BLaER1 (cell line): ENCODE data around the gene LSM12.
A peak's percentile ranks its signal among the peaks of the same experiment; 100 is the strongest.

Source experiments
- H3K27ac ChIP-seq: shearing (Covaris generic); formaldehyde crosslinking; 2 replicates; pipeline ENCODE4 v1.8.1; 2022
- H3K27me3 ChIP-seq: shearing (Covaris generic); formaldehyde crosslinking; 2 replicates; pipeline ENCODE4 v1.8.1; 2022
- H3K36me3 ChIP-seq: shearing (Covaris generic); formaldehyde crosslinking; 2 replicates; pipeline ENCODE4 v1.8.1; 2022
- H3K4me1 ChIP-seq: shearing (Covaris generic); formaldehyde crosslinking; 2 replicates; pipeline ENCODE4 v1.8.1; 2022
- H3K4me2 ChIP-seq: shearing (Covaris generic); formaldehyde crosslinking; 2 replicates; pipeline ENCODE4 v1.8.1; 2022
- H3K4me3 ChIP-seq: shearing (Covaris generic); formaldehyde crosslinking; 2 replicates; pipeline ENCODE4 v1.8.1; 2022
- H3K9ac ChIP-seq: shearing (Covaris generic); formaldehyde crosslinking; 2 replicates; pipeline ENCODE4 v1.8.1; 2022
- H3K9me3 ChIP-seq: shearing (Covaris generic); formaldehyde crosslinking; 2 replicates; pipeline ENCODE4 v1.8.1; 2022
- H4K20me1 ChIP-seq: shearing (Covaris generic); formaldehyde crosslinking; 2 replicates; pipeline ENCODE4 v1.8.1; 2022
- Cebpa-rat ChIP-seq: shearing (Covaris generic); IDR thresholded peaks from 2 replicates; pipeline ENCODE4 v1.8.1; 2022

LSM12 gene

GRCh38 chr17:44077595-44077909 lies 11.1 kb upstream of the LSM12 start:
- Histone ChIP-seq H4K20me1 (peaks cover 61% of the 10 kb centered on the region), H3K4me1 (peaks cover 47% of the 10 kb centered on the region), H3K4me3 (no peak overlapping the region), H3K9ac (0 out of 2 replicates have a peak overlapping the region, but pooled peaks have one; percentile 25), H3K27me3 (no peaks in the 10 kb centered on the region), H3K36me3 (peaks cover 97% of the 10 kb centered on the region), H3K27ac (peak overlapping the region; percentile 45), H3K9me3 (no peaks in the 10 kb centered on the region), H3K4me2 (peak overlapping the region; percentile 3; the same call in 1 of the 2 replicates)
- TF ChIP-seq Cebpa-rat: no peak

DNA sequence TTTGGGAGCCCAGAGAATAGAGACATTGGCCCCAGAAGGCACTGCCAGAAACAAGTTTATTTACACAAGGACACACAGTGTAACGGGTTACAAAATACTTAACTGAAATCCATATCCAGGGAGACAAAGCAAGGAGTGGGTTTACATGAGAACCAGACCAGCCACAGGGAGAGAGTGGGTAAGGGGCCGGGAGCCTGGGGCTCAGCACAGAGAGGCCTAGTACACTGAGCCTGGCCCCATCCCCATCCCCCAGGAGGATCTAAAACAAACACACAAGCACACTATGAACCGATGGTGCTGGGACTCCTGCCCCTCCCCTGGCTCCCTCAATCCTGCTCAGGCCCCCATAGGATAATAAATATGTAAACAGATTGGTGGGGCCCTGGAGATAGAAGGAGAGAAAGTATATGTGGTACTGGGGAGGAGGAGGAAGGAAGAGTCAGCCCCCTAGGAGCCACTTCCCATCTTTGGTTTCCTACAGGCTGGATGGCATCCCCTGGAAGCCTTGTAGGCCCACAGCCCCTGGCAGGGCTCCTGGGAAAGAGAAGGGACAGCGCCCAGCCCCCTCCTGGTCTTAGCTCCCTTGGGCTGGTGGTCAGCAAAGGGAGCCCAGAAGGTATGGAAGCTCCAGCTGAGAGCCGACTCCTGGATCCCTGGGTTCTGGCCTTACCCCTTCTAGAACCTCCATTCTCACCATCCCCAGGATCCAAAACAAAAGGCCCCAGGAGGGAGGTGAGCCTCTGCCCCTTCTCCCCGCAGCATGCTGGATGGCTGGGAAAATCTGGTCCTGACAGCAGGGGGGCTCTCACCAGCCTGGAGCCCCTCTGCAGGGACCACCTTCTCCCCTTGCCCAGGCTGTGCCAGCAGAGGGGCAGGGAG lies 10.5 kb upstream of the LSM12 start:
- H3K4me1 ChIP-seq: peaks cover 53% of the 10 kb centered on the region
- no peak overlapping the region for H3K4me3 ChIP-seq
- H3K9me3 ChIP-seq: no peaks in the 10 kb centered on the region
- peak overlapping the region; percentile 45 for H3K27ac ChIP-seq
- no peaks in the 10 kb centered on the region for H3K27me3 ChIP-seq
- H4K20me1 ChIP-seq: peaks cover 55% of the 10 kb centered on the region
- peaks cover 91% of the 10 kb centered on the region for H3K36me3 ChIP-seq
- H3K4me2 ChIP-seq: peak overlapping the region; percentile 3; the same call in 1 of the 2 replicates
- peak overlapping the region; percentile 25; the same call in 1 of the 2 replicates for H3K9ac ChIP-seq
- TF ChIP-seq Cebpa-rat: no peak

DNA sequence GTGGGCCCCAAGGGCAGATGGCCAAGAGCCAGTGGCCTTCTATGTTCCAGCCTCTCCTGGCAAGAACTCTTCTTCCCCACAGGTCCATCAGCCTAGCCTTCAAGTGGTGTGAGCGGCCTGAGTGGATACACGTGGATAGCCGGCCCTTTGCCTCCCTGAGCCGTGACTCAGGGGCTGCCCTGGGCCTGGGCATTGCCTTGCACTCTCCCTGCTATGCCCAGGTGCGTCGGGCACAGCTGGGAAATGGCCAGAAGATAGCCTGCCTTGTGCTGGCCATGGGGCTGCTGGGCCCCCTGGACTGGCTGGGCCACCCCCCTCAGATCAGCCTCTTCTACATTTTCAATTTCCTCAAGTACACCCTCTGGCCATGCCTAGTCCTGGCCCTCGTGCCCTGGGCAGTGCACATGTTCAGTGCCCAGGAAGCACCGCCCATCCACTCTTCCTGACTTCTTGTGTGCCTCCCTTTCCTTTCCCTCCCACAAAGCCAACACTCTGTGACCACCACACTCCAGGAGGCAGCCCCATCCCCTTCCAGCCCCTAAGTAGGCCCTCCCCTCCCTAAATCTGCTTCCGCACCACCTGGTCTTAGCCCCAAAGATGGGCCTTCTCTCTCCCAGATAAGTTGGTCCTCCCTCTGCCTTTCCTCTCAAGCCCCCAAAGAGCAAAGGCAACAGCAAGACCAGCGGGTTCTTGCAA lies 9.3 kb upstream of the LSM12 start:
- Histone ChIP-seq H3K9me3 (no peaks in the 10 kb centered on the region), H3K9ac (no peak overlapping the region), H3K27me3 (no peaks in the 10 kb centered on the region), H3K4me1 (peaks cover 59% of the 10 kb centered on the region), H3K4me3 (no peak overlapping the region), H4K20me1 (peaks cover 49% of the 10 kb centered on the region), H3K27ac (peak overlapping the region; percentile 45; the same call in 1 of the 2 replicates), H3K4me2 (no peak overlapping the region), H3K36me3 (peaks cover 79% of the 10 kb centered on the region)
- TF ChIP-seq Cebpa-rat: no peak

DNA sequence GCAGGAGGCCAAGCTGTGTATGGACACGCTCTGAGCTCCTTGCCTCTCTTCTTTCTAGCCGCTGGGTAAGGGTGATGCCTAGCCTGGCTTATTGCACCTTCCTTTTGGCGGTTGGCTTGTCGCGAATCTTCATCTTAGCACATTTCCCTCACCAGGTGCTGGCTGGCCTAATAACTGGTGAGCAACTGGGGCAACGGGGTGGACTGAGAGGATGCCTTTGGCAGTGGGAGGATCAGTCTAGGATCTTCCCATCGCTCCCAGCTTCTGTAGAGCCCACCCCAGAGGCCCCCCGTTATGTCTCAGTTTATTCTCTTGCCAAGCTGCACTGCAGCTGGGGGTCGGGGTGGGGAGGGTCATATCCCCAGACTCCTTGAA lies 8.4 kb upstream of the LSM12 start:
- no peak overlapping the region for H3K9ac ChIP-seq
- H3K36me3 ChIP-seq: peaks cover 71% of the 10 kb centered on the region
- no peak for TF ChIP-seq Cebpa-rat
- no peak overlapping the region for H3K4me2 ChIP-seq
- peaks cover 55% of the 10 kb centered on the region for H3K4me1 ChIP-seq
- H3K27ac ChIP-seq: no peak overlapping the region
- H3K4me3 ChIP-seq: no peak overlapping the region
- no peaks in the 10 kb centered on the region for H3K27me3 ChIP-seq
- H4K20me1 ChIP-seq: peaks cover 41% of the 10 kb centered on the region; the same call in 1 of the 2 replicates
- no peaks in the 10 kb centered on the region for H3K9me3 ChIP-seq

DNA sequence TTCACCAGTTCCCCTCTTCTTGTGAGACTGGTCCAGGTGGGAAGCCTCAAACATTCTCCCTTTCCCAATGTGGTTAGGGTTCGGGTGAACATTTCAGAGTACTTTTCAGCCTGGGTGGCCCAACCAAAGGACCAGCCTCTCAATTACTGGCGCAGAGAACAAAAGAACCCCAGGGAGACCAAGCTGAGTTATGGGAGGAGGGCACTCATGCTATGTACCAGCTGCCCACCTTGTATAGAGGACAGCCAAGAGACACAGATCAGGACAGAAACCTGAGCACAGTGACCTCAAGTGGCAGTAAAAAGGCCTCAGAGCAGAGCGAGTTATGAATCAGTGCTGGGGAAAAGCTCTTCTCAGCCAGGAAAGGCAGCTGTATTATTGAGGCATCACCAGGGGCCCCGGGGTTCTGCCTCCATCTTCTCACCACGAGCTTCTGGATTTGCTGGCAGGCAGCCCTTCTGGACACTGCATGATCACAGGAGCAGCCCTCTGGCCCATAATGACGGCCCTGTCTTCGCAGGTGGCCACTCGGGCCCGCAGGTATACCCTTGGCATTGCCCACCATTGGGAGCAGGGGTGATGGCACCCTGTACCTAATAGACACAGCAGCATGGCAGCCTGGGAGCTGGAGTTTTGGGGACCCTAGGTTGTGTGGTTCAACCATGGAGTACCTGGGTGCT lies 7.9 kb upstream of the LSM12 start:
- H3K36me3 ChIP-seq: peaks cover 66% of the 10 kb centered on the region
- H3K27ac ChIP-seq: peak overlapping the region; percentile 2; the same call in 1 of the 2 replicates
- H3K9me3 ChIP-seq: no peaks in the 10 kb centered on the region
- peaks cover 57% of the 10 kb centered on the region for H3K4me1 ChIP-seq
- no peak for TF ChIP-seq Cebpa-rat
- no peak overlapping the region for H3K4me2 ChIP-seq
- H3K9ac ChIP-seq: peak overlapping the region; percentile 18; the same call in 1 of the 2 replicates
- peaks cover 37% of the 10 kb centered on the region; the same call in 1 of the 2 replicates for H4K20me1 ChIP-seq
- H3K4me3 ChIP-seq: no peak overlapping the region
- no peaks in the 10 kb centered on the region for H3K27me3 ChIP-seq

- Histone ChIP-seq H3K9ac (peak overlapping the region; percentile 89), H4K20me1 (peaks cover 13% of the 10 kb centered on the region; the same call in 1 of the 2 replicates), H3K4me2 (peak overlapping the region; percentile 95), H3K4me3 (peak overlapping the region; percentile 80), H3K9me3 (no peaks in the 10 kb centered on the region), H3K27ac (peak overlapping the region; percentile 90), H3K36me3 (peaks cover 40% of the 10 kb centered on the region), H3K4me1 (peaks cover 57% of the 10 kb centered on the region), H3K27me3 (no peaks in the 10 kb centered on the region)
- TF ChIP-seq Cebpa-rat: no peak
Measured at GRCh38 chr17:44071772-44072171, 5.3 kb upstream of the LSM12 start.

GRCh38 chr17:44071198-44071520 lies 4.7 kb upstream of the LSM12 start:
- Histone ChIP-seq H4K20me1 (peaks cover 7% of the 10 kb centered on the region; the same call in 1 of the 2 replicates), H3K9ac (peak overlapping the region; percentile 89), H3K4me3 (peak overlapping the region; percentile 80), H3K27me3 (no peaks in the 10 kb centered on the region), H3K9me3 (no peaks in the 10 kb centered on the region), H3K27ac (peak overlapping the region; percentile 90), H3K4me1 (peaks cover 52% of the 10 kb centered on the region), H3K36me3 (peaks cover 33% of the 10 kb centered on the region), H3K4me2 (peak overlapping the region; percentile 95)
- no peak for TF ChIP-seq Cebpa-rat

DNA sequence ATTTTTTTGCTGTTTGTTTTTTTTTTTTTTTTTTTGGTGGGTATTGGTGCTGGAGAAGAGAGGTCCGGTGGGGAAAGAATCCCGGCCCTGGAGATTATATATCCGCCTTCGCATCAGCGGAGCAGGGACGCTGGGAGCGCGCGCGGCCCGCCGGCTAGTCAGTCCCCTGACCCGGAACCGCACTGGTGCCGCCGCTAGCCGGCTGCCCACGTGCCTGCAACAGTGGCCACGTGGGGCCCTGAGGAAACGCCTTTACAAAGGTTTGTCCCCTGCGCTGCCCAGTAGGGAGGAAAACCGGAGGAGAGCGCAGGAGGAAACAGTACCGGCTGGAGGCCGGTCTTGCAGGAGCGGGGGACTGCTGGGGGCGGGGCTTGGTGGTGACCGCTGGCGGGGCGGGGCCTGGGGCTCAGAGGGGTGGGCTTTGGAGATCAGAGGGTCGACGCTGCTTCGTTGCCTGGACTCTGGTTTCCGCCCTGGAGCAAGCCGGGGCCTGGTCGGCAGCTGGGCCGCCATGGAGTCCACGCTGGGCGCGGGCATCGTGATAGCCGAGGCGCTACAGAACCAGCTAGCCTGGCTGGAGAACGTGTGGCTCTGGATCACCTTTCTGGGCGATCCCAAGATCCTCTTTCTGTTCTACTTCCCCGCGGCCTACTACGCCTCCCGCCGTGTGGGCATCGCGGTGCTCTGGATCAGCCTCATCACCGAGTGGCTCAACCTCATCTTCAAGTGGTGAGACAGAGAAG lies 4.2 kb upstream of the LSM12 start, which contains the start of gene G6PC3:
TSS of gene G6PC3 (plus strand) at position 281 of the 743 bp plus-strand sequence. CDS start at position 512, 231 bp downstream.
- H3K27ac ChIP-seq: peak within 1 kb of the TSS; percentile 90
- H3K9ac ChIP-seq: peak within 1 kb of the TSS; percentile 89
- peaks cover 50% of the 10 kb centered on the region for H3K4me1 ChIP-seq
- no peaks in the 10 kb centered on the region for H3K27me3 ChIP-seq
- H3K36me3 ChIP-seq: peaks cover 28% of the 10 kb centered on the region
- no peak for TF ChIP-seq Cebpa-rat
- H3K9me3 ChIP-seq: no peaks in the 10 kb centered on the region
- H3K4me3 ChIP-seq: peak within 1 kb of the TSS; percentile 80
- H3K4me2 ChIP-seq: peak within 1 kb of the TSS; percentile 95
- H4K20me1 ChIP-seq: peaks cover 10% of the 10 kb centered on the region

GRCh38 chr17:44069974-44070454 lies 3.5 kb upstream of the LSM12 start:
- H3K36me3 ChIP-seq: peaks cover 22% of the 10 kb centered on the region
- H3K27ac ChIP-seq: peak overlapping the region; percentile 90
- H3K4me3 ChIP-seq: peak overlapping the region; percentile 80
- TF ChIP-seq Cebpa-rat: no peak
- H3K4me2 ChIP-seq: peak overlapping the region; percentile 95
- peaks cover 16% of the 10 kb centered on the region for H4K20me1 ChIP-seq
- peaks cover 56% of the 10 kb centered on the region for H3K4me1 ChIP-seq
- H3K9me3 ChIP-seq: no peaks in the 10 kb centered on the region
- H3K27me3 ChIP-seq: no peaks in the 10 kb centered on the region
- peak overlapping the region; percentile 89 for H3K9ac ChIP-seq
